Measurements from ENCODE around the gene TBATA.

The TBATA gene

DNA sequence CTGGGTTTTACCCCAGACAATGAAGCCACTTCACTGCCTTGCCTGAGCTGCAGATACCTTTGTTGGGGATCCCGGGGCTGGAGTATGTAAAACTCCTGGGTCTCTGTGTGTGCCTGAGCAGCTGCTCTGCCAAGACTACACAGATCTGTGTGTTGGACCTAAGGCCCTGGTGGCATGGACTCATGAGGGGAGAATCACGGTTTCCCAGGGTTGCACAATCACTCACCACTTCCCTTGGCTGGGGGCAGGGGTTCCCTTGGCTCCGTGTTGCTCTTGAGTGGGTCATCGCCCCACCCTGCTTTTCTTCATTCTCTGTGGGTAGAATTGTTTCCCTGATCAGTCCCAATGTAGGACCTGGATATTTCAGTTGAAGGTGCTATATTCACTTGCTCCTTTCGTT is 13.9 kb upstream of the TBATA start:
- no peak for TF ChIP-seq ZNF274 (IDR thresholded peaks at IDR 0.05; ENCODE audit: low read depth, low read length)
- H3K4me3 ChIP-seq (ENCODE audit: low read length) = no peak overlapping the region

DNA sequence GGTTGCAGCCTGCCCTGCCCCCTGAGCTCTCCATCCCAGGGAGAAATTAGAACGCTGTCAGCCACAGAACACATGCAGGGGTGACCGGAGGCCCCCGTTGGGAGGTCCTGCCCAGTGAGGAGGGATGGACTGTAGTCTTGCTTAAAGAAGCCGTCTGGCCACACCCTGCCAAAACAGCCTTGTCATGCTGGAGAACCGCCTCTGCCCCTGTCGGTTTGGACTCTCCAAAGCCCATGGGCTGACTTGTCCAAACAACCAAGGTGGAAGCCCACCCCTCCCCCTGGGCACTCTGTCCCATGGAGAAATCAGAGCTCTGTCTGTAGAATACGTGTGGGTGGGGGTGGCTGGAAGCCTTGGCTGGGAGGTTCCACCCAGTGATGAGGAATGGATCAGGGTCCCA is 12.7 kb upstream of the TBATA start:
- no peak overlapping the region for H3K4me3 ChIP-seq (ENCODE audit: low read length)
- no peak for TF ChIP-seq ZNF274 (IDR thresholded peaks at IDR 0.05; ENCODE audit: low read depth, low read length)

DNA sequence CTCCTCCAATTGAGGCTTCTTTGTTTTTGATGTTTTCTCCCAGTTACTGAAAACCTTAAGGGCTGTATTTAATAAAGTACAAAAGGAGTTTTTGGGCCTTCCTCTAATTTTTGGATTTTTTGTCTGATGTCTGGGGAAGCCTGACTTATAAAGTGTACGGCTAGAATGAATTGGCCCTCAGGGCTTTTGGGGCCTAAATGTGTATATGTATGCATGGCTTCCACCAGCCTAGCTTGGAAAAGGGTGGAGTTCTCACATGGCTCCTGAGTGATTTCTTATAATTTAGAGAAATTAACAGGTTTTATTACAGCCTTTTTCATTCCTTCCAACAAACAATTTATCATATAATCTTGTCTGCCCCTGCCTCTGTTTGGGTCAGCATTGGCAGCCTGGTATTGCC is 10.4 kb upstream of the TBATA start:
- TF ChIP-seq ZNF274 (IDR thresholded peaks at IDR 0.05; ENCODE audit: low read depth, low read length) = no peak
- H3K4me3 ChIP-seq (ENCODE audit: low read length) = no peak overlapping the region

DNA sequence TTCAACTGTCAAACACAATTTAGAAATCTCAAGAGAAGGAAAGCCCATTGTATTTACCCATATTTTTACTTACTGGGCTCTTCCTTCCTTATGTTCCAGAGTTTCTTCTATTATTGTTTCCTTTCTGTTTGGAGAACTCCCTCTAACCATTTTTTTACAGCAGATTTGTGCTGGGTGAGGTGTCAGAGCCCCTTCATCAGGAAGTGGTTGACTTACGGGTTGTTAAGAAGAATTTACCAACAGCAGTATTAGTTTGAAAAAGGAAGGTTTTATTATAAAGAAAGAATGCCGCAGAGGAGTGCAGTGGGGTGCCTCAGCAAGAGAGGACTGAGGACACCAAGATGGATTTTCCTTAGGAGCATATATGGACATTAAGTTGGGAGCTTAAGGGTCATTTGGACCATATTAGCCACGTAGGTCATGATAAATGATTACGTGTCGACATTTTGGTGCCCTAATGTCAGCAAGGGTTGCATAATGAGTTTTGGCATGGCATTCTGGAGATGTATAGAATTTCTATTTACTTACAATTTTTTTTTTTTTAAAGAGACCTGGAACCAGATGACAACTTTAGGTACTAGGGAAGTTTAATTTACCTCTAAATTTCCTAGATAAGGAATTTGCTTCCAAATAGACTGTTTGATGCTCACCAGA is 6.3 kb upstream of the TBATA start:
- TF ChIP-seq ZNF274 (IDR thresholded peaks at IDR 0.05; ENCODE audit: low read depth, low read length) = no peak
- no peak overlapping the region for H3K4me3 ChIP-seq (ENCODE audit: low read length)

DNA sequence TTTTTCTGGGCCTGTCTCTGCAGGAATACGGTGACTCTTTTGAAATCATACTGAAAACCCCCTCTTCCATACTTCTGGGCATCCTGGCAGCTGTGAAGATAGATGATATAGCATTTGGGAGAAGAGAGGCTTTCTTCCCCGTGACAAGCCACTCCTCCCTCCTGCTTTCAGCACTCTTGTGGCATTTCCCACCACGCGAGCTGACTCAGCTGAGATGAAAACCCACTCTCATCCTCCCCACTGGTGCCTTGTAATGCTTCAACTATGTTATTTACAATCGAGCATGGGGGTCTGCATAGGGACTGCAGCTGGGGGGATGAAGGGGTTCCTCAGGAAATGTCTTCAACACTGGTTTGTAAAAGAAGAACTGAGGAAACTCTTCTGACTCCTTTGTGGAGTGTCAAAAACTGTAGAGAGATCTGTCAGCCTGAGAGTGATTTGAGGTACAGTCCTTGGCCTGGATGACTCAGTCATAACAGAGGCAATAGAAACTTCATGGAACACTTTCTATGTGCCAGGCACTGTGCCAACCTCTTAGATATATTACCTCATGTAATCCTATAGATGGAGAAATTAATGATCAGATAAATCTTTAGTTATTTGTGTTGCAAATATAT is 1.7 kb upstream of the TBATA start:
- H3K4me3 ChIP-seq (ENCODE audit: low read length) = no peak overlapping the region
- no peak for TF ChIP-seq ZNF274 (IDR thresholded peaks at IDR 0.05; ENCODE audit: low read depth, low read length)

DNA sequence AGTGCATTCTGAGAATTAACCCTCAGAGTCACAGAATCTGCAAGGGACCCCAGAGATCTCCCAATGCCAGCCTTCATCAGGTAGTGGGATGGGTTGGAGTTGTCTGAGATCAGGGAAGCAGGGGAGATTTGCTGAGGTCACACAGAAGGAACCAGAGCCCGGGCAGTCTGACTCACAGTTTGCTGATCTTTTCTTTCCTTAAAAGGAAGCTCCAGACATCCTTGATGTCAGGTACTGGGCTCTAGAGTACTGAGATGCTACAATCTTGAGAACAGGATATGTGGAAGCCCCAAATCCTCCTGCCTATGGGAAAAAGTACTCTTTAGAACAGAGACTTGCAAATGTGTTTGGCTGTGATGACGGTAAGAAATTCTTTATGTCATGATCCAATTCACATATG is 706 bp downstream of the TBATA start:
- no peak for TF ChIP-seq ZNF274 (IDR thresholded peaks at IDR 0.05; ENCODE audit: low read depth, low read length)
- H3K4me3 ChIP-seq (ENCODE audit: low read length) = no peak overlapping the region

DNA sequence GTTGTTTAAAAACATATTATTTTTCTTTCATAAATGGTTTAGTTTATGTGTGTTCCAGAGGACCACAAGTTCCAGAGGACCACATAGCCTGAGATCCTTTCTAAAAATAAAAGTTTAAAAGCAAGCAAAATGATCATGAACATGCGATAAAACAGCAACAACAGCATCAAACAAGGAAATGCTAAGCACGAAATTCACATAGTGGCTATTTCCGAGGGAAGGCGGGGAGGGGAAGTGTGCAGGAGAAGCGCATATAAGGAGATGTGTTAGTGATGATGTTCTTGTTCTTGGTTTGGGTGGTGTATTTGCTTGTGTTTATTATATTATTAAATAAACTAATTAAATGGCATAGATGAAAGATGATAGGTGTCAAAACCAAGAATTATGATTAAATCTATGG is 1.2 kb downstream of the TBATA start:
- TF ChIP-seq ZNF274 (IDR thresholded peaks at IDR 0.05; ENCODE audit: low read depth, low read length) = no peak

DNA sequence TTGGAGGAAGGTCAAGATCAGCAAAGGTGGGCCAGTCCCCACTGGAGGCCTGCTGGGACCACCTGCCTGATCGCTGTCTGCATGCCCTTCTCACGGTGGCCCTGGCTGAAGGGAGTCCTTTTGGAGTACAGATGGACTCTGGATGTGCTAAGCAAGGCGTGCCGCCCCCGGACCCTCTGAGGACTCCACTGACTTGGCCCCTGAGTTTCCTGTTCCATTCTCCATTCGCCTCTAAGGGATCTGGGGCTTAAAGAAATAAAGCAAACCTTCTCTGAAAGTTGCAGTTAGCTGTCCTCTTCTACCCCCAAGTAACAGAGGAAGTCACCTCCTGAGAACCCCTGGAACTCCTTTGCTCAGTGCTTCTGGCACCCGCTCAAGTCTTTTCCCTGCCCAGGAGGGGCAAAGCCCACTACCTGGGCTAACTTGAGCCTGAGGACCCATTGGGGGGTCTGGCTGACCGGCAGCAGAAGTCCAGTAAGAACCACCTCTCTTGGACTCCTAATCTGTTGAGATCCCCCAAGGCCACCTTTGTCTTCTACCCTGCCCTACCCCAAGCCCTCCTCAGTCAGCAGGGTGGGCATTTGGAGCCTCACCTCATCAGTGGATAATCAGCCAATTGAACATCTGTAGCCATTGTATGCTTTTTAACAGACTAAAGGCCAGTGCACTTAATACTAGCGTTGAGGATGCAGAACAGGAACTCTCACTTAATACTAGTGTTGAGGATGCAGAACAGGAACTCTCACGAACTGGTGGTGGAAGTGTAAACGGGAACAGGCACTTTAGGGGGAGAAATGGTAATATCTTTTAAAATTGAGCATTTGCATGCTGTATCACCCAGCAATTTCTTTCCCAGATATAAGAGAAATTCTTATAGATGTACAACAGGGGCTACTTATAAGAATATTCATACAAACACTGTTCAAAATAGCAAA is 2.2 kb downstream of the TBATA start:
- H3K4me3 ChIP-seq (ENCODE audit: low read length) = no peak overlapping the region
- no peak for TF ChIP-seq ZNF274 (IDR thresholded peaks at IDR 0.05; ENCODE audit: low read depth, low read length)

More for the DNA sequence above, 1.2 kb downstream of the TBATA start:
- H3K4me3 ChIP-seq (ENCODE audit: low read length) = no peak overlapping the region

DNA sequence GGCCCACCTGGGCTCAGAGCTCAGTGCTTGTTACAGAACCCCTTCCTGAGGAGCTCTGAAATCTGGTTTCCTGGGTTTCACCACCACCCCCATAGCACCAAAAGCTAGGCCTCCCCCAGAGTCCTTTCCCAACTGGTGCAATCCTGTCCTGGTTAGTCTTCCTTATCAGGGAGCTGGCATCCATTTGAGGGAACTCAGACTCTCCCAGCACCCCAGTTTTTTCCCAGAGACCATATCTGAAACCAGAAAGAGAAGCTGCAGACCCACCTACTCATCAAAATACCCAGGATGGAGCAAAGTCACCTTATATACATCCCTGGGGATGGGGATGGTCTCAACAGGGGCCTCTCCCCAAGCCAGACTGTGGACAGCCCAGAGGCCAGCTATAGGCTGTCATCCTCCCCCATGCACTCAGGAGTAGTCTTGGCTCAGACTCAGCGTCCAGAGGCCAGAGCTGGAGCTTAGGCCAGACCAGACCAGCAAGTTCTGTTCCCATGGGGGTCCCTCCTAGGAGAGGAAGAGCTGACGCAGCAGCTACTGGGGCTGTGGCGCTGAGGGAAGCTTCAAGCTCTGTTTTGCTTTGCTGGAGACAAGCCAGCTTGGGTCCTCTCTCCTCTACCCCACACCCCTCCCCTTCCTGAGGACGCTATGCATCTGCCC is 3.0 kb downstream of the TBATA start:
- no peak for TF ChIP-seq ZNF274 (IDR thresholded peaks at IDR 0.05; ENCODE audit: low read depth, low read length)

DNA sequence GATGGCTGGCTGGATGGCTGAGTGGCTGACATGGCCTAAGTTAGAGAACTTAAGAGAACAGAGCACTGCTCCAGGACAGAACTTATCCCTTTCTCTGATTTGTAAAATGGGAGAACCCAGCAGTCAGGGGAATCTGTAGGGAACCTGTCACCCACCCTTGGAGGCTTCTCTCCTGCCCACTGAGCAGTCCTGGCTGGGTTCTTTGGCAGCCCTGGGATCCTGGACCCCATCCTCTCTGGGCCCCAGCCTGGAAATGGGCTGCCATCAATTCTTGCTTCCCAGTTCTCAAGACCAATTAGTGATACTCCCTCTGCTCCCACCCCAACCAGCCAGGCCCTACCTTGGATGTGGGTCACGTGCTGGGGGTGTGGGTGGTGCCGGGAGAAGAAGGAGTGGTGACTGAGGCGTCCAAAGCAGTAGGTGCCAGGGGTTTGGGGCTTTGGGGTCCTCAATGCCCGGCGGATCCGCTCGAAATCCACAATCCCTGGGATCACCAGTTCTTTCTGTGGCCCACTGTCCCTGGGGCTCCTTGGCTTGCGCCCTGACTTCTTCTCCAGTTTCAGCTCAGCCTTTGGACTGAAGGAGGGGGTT is 3.6 kb downstream of the TBATA start:
- no peak for TF ChIP-seq ZNF274 (IDR thresholded peaks at IDR 0.05; ENCODE audit: low read depth, low read length)
- no peak overlapping the region for H3K4me3 ChIP-seq (ENCODE audit: low read length)

More for the DNA sequence above, 3.0 kb downstream of the TBATA start:
- no peak overlapping the region for H3K4me3 ChIP-seq (ENCODE audit: low read length)

DNA sequence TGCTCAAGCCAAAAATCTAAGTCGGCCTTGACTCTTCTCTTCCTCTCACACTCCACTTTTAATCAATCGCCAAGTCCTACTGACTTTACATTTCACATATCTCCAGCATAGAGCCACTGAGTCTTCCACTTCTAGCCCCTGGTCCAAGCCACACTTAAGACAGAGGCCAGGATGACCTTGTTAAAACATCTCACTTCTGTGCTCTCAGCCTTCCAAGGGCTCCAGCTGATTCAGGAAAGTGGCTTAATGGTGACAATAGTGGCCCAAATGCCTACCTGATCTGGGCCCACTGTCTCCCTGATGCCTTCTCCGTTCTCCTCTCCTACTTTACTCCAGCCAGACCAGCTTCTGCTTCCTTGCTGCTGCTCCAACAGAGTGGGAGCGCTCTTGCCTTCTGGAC is 4.4 kb downstream of the TBATA start:
- no peak overlapping the region for H3K4me3 ChIP-seq (ENCODE audit: low read length)
- no peak for TF ChIP-seq ZNF274 (IDR thresholded peaks at IDR 0.05; ENCODE audit: low read depth, low read length)

DNA sequence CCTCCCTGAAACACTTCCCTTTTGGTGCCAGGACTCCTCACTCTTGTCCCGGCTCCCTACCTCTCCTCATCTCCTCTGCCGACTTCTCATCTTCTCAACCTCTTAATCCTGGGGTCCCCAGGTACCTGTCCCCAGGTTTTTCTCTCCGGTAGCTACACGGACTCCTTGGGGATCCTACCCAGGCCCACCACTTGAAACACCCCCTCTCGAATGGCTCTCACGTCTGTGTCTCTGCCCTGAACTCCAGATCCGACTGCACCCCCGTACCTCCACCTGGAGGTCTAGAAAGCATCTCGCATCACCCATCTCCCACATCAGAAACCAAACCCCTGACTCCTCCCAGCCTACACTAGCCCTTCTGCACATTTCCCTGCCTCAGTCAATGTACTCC is 4.8 kb downstream of the TBATA start:
- TF ChIP-seq ZNF274 (IDR thresholded peaks at IDR 0.05; ENCODE audit: low read depth, low read length) = no peak
- no peak overlapping the region for H3K4me3 ChIP-seq (ENCODE audit: low read length)

DNA sequence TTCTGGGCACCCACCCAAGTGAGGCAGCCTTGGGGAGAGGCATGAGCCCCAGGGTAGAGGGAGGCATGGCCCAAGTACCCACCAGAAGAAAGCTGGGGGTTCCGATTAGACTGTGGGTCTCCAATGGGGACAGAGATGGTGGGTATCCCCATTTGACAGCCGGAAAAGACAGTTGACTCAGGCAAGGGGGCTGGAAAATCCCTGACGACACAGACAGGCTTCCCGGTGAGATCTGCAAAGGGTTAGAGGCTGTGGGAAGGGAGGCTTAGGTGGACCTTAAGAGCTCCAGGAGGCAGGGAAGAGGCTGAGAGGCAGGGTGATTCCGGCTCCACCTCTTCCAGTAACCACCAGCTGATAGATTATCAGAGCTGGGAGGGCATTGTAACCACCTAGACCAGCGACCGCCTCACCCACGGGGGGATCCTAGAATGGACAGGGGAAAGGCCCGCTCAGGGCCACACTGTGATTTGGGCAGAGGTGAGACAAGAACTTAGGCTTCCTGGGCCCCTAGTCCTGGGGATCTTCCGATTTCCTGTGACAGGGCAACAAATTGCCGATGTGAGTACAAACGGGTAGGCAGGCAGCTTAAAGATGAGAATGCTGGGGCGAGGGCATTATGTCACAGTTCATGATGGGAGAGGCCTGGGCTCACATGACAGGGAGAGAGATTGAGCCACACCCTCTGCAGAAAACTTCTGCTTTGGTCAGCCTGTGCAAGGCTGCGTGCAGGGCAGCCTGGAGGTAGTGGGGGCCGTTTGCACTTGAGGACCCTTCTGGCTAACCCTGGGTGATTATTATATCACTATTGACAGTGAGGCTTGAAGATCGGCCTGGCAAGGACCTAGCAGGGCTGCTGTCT is 5.4 kb downstream of the TBATA start:
- no peak for TF ChIP-seq ZNF274 (IDR thresholded peaks at IDR 0.05; ENCODE audit: low read depth, low read length)
- no peak overlapping the region for H3K4me3 ChIP-seq (ENCODE audit: low read length)

Measured in GM08714 (cell line).